HG03064 (cell line): Measurements from ENCODE around the gene METTL1.
"Not testable (repeated sequence)": the region's sequence is repeated elsewhere in the genome, so short reads cannot be mapped to it uniquely, and the experiment has no call there.

Experiments
- ATAC-seq: cut with Tn5 transposase; IDR thresholded peaks from one replicate; pipeline ENCODE4 v1.9.1; 2021; ENCODE audit warnings: low read depth; ENCODE audit not compliant: unreplicated experiment

METTL1 gene

GRCh38 chr12:57771873-57772428 lies at the start of gene METTL1:
METTL1 (minus strand) TSS chr12:57772105; CDS start chr12:57772083, 22 bp downstream.
- peak; percentile 83 for ATAC-seq

GRCh38 chr12:57821015-57821414 lies 49.1 kb upstream of the METTL1 start:
- ATAC-seq = not testable (repeated sequence)

DNA sequence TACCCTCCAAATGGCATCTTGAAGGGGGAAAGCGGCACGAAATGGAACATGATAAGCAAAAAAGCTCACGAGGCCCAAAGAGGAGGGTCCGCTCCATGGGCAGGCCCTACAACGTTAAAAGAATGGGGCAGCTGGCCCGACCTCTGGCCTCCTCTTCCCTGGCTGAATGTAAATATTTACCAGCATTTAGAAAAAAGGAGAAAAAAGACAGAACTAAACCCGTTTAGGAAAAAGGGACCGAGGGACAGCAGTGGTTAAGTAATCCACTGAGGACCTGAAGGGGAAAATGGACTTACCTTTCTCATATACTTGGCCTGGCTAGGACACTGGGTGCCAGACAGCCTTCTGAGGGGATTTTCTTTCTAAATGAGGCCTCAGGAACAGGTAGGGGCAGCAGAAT lies 48.2 kb upstream of the METTL1 start:
- not testable (repeated sequence) for ATAC-seq

GRCh38 chr12:57817990-57818331 lies 46.1 kb upstream of the METTL1 start:
- not testable (repeated sequence) for ATAC-seq

DNA sequence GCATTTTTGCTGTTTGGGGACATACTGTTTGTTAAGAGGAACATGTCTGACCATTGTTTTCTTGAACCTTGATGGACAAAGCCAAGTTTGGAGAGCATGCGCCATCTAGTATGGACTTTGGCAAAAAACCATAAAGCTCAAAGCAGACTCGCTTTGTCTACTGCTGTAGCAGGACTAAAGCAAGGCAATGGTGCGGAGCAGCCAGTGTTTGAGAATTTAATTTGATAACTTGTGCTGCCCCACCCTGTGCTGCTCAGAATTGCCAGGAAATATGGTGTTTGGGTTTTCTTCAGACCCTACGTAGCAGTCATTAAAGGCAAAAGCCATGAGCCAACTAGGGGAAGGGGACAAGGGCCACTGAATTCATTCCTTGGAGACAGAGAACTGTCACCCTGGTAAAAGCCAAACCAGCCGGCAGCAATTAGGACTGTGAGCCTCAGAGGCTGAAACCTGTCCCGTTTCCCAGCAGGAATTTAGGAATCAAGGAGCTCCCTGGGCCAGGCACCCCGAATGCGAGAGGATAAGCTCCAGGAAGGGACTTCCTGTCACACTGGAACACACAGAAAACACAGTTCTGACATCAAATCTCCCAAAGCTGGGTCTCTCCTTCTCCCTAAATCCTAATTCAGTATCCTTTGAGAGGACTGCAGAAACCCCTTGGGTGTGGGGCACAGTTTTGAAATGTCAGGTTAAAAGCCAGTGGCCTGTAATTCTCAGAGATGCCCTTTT lies 45.5 kb upstream of the METTL1 start:
- no peak for ATAC-seq

- no peak for ATAC-seq
These were observed 44.9 kb upstream of the METTL1 start for GRCh38 chr12:57816855-57817151.

- no peak for ATAC-seq
These were observed 44.3 kb upstream of the METTL1 start for GRCh38 chr12:57816001-57816854.

- ATAC-seq = no peak
These were observed 43.5 kb upstream of the METTL1 start for GRCh38 chr12:57815177-57816000.

- no peak for ATAC-seq
These were observed 42.3 kb upstream of the METTL1 start for GRCh38 chr12:57813971-57814772.

DNA sequence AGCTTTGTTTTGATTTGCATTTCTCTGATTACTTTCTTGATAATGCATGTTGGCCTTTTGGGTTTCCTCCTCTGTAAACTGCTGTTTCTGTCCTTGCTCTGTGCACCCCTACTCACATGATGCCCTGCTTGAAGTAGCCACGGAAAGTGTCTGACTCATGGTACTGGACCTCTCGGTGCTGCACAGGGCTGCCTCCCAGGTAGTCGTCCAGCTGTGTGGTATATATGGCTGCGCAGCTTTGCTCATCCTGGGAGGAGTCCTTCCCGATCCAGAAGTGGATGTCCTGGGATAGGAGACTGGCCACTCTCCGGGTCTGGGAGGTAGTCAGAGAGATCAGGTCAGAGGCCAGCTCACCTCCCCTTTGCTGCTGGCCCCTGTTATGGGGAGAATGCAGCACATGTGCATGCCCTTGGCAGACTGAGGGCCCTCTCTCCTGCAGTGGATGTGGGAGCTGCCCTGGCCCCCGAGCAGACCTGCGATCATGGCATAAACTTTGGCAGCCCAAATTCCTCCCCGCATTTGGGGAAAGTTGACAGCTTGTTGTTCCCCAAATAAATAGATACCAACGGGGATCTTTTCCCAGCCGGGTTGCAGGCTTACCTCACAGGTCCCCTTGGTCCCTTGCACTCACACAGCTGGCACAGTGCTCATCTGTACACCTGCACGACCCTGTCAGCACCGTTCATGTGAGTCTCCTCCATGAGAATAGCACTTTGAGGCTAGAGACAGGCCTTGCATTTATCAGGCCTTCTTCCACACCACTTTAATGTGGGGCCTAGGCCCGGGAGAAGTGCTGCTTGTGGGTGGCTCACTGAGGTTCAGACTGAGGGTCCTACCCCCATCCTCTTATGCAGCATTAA lies 41.4 kb upstream of the METTL1 start:
- ATAC-seq = no peak

- no peak for ATAC-seq
These were observed 39.3 kb upstream of the METTL1 start for GRCh38 chr12:57811028-57811755.

GRCh38 chr12:57810450-57810849 lies 38.5 kb upstream of the METTL1 start:
- no peak for ATAC-seq

DNA sequence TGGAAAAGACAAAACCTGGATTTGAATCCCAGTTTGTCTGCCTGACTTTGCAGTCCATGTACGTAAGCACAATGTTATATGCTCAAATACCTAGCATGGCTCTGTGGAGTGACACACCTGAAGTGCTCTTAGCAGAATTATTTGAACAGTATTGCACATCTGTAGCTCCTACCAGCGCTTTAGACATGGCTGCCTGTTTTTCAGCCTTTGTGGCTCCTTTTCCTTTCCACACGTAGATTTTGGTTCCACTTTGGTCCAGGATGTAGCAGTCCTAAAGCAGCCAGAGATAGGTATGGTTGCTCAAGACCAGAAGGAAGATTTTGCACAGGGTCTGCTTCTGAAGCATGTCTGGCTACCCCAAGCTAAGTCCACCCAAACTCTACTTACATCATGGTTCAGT lies 37.5 kb upstream of the METTL1 start:
- ATAC-seq = no peak

DNA sequence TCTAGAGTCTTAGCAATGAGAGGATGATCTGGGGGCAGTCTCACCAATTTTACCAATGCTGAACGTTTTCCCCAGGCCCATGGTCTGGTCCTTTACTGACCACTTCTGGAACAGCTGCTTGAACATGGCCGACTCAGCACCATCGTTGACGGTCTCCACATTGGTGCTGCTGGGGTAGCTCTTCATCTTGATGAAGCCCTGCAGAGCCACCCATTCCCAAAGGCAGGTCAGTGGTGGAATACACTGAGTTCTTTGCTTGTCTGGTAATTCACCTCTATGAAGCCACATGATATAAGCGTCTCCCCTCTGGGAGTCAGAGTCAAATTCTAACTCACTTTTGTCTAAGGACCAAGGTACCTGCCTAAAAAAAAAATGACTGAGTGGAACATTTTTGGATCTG lies 36.4 kb upstream of the METTL1 start:
- ATAC-seq = no peak

- no peak for ATAC-seq
These were observed 35.4 kb upstream of the METTL1 start for GRCh38 chr12:57807285-57807684.

GRCh38 chr12:57806677-57807076 lies 34.8 kb upstream of the METTL1 start:
- ATAC-seq = no peak

GRCh38 chr12:57803319-57803893 lies 31.5 kb upstream of the METTL1 start:
- no peak for ATAC-seq

DNA sequence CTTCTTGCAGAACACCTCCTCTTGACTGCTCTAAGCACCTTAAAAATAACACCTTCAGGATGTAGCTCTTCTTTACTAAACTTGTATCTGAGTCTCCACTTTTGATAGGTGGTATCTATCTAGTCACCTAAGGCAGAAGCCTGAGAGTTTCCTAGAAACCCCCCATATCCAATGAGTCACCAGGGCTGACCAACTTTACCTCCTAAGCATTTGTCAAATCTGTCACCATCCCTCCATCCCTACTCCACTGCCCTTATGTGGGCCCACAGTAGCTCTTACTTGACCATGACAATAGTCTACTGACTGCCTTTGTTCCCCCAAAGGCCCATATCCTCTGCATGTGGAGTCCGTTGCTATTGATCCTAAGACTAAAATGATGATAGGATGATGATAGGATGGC lies 30.7 kb upstream of the METTL1 start:
- ATAC-seq = no peak
